Stomach (tissue), 4 donors: Measurements from ENCODE around the gene CDC73.

ENCODE experiments used
- CTCF ChIP-seq, 7 experiments: fragments of 450-650 bp in 4 of 7; fragments of 200-600 bp in 3 of 7; sonication (generic) in 3 of 7; IDR thresholded peaks; one replicate each; pipeline ENCODE4 v1.5.1; 2016 to 2019; ENCODE audit warnings: antibody characterized with exemption in 7 of 7, control low read depth in 2 of 7, mild to moderate bottlenecking in 1 of 7
- EP300 ChIP-seq: sonication (generic); formaldehyde crosslinking; IDR thresholded peaks from one replicate; pipeline ENCODE4 v1.6.1; 2017; ENCODE audit warnings: antibody characterized with exemption

DNA sequence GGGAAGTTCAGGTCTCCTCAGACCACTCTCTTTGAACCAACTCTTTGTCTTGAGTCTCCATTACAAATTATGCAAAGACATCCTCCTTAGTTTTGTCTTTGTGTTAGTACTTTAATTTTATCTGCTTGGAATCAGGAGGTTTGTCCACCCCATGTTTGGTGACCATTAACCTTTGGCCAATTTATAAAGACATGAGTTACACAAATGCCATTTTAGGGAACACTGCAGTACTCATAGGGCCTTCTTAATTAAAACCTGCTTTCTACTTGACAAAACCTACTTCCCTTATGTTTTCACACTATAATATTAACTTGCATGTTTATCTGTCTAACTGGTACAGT lies 7.9 kb upstream of the CDC73 start:
- no peak for TF ChIP-seq CTCF (IDR thresholded peaks at IDR 0.05)
- no peak for TF ChIP-seq EP300
